IPS-18a (cell line): Measurements from ENCODE around the gene LRP4.

Source experiments
- H3K27ac ChIP-seq: one replicate; pipeline ENCODE4 v1.5.1; 2013; ENCODE audit warnings: low read length
- H3K27me3 ChIP-seq: one replicate; pipeline ENCODE4 v1.6.1; 2013; ENCODE audit warnings: mild to moderate bottlenecking, low read length; ENCODE audit not compliant: control insufficient read depth, insufficient read depth
- H3K36me3 ChIP-seq: one replicate; pipeline ENCODE4 v1.6.1; 2013; ENCODE audit warnings: low read depth, low read length; ENCODE audit not compliant: control insufficient read depth
- H3K4me1 ChIP-seq: one replicate; pipeline ENCODE4 v1.6.1; 2013; ENCODE audit warnings: low read depth, low read length; ENCODE audit not compliant: control insufficient read depth
- H3K4me3 ChIP-seq: one replicate; pipeline ENCODE4 v1.5.1; 2013; ENCODE audit warnings: low read length
- H3K9ac ChIP-seq: one replicate; pipeline ENCODE4 v1.6.1; 2013; ENCODE audit warnings: mild to moderate bottlenecking, low read length, moderate library complexity
- H3K9me3 ChIP-seq: one replicate; pipeline ENCODE4 v1.6.1; 2013; ENCODE audit warnings: low read depth, low read length; ENCODE audit not compliant: control insufficient read depth

Gene LRP4

DNA sequence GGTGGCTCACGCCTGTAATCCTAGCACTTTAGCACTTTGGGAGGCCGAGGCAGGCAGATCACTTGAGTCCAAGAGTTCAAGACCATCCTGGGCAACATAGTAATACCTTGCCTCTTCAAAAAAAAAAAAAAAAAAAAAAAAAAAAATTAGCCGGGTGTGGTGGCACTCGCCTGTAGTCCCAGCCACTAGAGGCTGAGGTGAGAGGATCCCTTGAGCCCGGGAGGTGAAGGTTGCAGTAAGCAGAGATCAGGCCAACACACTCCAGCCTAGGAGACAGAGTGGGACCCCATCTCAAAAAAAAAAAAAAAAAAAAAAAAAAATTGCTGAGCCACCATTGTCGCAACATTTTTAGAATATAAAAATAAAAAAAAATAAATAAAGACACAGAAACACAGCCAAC, 79.8 kb downstream of the LRP4 start:
- H3K27me3 ChIP-seq = no peaks in the 10 kb centered on the region
- H3K36me3 ChIP-seq = peaks cover 3% of the 10 kb centered on the region
- H3K27ac ChIP-seq = no peak overlapping the region
- H3K4me3 ChIP-seq = no peak overlapping the region
- H3K9ac ChIP-seq = no peak overlapping the region
- no peaks in the 10 kb centered on the region for H3K9me3 ChIP-seq
- H3K4me1 ChIP-seq = peaks cover 10% of the 10 kb centered on the region

DNA sequence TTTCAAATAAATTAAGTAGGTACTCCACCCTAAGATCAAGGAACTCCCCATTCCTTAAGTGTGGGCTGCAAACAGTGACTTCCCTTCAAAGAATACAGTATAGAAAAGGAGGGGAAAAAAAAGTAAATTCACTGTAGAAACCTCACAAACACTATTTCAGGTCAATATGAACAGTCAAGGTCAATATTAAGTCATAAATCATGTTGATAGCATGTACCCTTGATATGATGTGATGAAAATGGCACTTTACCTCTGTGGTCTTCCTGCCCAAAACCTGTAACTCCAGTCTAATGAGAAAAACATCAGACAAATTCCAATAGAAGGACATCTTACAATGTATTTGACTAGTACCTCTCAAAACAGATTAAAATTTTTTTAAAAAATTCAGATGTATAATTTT, 80.5 kb downstream of the LRP4 start:
- H3K27ac ChIP-seq = no peak overlapping the region
- no peaks in the 10 kb centered on the region for H3K27me3 ChIP-seq
- no peaks in the 10 kb centered on the region for H3K9me3 ChIP-seq
- no peak overlapping the region for H3K4me3 ChIP-seq
- peaks cover 10% of the 10 kb centered on the region for H3K4me1 ChIP-seq
- no peak overlapping the region for H3K9ac ChIP-seq
- H3K36me3 ChIP-seq = peaks cover 3% of the 10 kb centered on the region

DNA sequence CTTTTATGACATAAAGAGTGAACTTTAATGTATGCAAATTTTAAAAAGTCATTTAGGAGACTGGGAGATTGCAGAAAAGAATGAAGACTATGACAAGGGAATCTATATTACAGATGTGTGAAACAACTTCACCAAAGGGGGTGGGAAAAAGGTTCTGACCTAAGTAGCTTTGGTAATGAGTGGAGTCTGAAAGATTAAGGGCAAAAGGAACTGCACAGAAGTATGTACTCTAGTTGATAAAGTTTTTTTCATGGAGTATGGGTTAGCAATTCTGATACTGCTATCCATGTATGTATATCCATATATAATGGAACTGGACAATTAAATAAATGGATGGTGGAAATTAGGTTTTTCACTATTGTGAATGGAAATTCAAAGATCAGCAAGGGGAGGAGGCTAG, 81.5 kb downstream of the LRP4 start:
- Histone ChIP-seq H3K4me1 (peaks cover 10% of the 10 kb centered on the region), H3K27ac (no peak overlapping the region), H3K9ac (no peak overlapping the region), H3K4me3 (no peak overlapping the region), H3K36me3 (no peaks in the 10 kb centered on the region), H3K9me3 (no peaks in the 10 kb centered on the region), H3K27me3 (no peaks in the 10 kb centered on the region)

DNA sequence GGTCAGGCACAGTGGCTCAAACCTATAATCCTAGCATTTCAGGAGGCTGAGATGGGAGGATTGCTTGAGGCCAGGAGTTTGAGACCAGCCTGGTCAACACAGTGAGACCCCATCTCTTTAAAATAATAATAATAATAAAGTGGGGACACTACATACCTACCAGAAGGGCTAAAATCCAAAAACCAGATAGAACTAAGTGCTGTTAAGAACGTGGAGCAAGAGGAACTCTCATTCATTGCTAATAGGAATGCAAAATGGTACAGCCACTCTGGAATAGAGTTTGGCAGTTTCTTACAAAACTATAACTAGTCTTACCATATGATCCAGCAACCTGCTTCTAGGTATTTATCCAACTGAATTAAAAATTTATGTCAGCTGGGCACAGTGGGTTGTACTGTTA, 81.9 kb downstream of the LRP4 start:
- no peak overlapping the region for H3K27ac ChIP-seq
- H3K9me3 ChIP-seq = no peaks in the 10 kb centered on the region
- no peaks in the 10 kb centered on the region for H3K36me3 ChIP-seq
- H3K4me3 ChIP-seq = no peak overlapping the region
- H3K4me1 ChIP-seq = peaks cover 10% of the 10 kb centered on the region
- H3K9ac ChIP-seq = no peak overlapping the region
- H3K27me3 ChIP-seq = no peaks in the 10 kb centered on the region

DNA sequence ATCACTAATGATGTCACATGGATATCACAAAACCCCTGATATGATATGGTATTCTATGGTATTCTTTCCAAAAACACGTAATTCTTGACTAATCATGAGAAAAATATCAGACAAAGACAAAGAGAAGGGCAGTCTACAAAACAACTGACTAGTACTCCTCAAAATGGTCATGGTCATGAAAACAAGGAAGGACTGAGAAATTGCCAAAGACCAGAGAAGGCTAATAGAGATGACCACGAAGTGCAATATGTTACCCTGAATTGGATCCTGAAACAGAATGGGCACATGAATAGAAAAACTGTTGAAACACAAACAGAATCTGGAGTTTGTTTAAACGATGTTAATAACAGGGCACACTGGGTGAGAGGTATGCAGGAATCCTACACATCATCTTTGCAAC, 82.5 kb downstream of the LRP4 start:
- H3K27me3 ChIP-seq = no peaks in the 10 kb centered on the region
- H3K9me3 ChIP-seq = no peaks in the 10 kb centered on the region
- no peaks in the 10 kb centered on the region for H3K36me3 ChIP-seq
- peak overlapping the region; percentile 6 for H3K4me3 ChIP-seq
- H3K27ac ChIP-seq = no peak overlapping the region
- H3K9ac ChIP-seq = no peak overlapping the region
- peaks cover 10% of the 10 kb centered on the region for H3K4me1 ChIP-seq

DNA sequence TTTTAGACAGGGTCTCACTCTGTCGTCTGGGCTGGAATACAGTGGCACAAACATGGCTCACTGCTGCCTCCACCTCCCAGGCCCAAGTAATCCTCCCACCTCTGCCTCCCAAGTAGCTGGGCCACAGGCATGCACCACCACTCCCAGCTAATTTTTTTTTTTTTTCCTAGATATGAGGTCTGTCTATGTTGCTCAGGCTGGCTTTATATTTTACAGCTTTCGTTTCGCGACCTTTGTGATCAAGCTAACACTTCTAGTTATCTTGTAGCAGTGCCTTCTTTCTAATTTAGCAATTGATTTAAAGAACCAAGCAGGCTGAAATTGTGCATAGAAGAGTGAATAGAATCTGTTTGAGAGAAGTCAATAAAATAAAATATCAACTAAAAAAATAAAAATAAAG, 83.5 kb downstream of the LRP4 start:
- H3K27me3 ChIP-seq = no peaks in the 10 kb centered on the region
- H3K9ac ChIP-seq = no peak overlapping the region
- H3K4me1 ChIP-seq = peaks cover 10% of the 10 kb centered on the region
- no peaks in the 10 kb centered on the region for H3K36me3 ChIP-seq
- no peak overlapping the region for H3K27ac ChIP-seq
- no peaks in the 10 kb centered on the region for H3K9me3 ChIP-seq
- H3K4me3 ChIP-seq = no peak overlapping the region

DNA sequence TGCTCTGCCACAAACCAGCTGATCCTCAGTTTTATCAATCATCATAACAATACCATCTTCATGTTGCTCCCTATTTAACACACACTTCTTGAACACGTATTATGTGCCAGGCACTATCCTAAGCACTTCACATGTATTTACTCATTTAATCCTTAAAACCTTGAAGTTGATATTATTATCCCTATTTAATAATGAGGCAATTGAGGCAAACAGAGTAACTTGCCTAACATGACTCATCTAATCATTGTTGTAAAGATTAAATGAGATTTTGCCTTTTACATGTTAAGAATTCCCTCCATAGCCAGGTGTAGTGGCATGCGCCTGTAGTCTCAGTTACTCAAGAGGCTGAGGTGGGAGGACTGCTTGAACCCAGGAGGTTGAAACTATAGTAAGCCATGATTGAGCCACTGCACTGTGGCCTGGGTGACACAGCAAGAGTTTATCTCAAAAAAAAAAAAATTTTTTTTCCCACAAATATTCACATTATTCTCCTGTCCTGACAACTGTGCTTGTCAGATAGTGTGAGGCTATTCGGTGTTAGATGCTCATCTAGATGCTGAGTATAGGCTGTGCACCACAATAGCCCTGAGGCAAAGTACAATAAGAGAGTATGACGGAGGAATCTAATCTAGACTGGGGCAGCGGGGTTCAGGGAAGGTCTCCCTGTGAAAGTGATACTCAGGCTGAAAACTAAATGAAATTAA, 85.7 kb downstream of the LRP4 start:
- no peak overlapping the region for H3K4me3 ChIP-seq
- H3K9me3 ChIP-seq = no peaks in the 10 kb centered on the region
- H3K9ac ChIP-seq = no peak overlapping the region
- peaks cover 10% of the 10 kb centered on the region for H3K4me1 ChIP-seq
- no peaks in the 10 kb centered on the region for H3K27me3 ChIP-seq
- no peaks in the 10 kb centered on the region for H3K36me3 ChIP-seq
- H3K27ac ChIP-seq = no peak overlapping the region

DNA sequence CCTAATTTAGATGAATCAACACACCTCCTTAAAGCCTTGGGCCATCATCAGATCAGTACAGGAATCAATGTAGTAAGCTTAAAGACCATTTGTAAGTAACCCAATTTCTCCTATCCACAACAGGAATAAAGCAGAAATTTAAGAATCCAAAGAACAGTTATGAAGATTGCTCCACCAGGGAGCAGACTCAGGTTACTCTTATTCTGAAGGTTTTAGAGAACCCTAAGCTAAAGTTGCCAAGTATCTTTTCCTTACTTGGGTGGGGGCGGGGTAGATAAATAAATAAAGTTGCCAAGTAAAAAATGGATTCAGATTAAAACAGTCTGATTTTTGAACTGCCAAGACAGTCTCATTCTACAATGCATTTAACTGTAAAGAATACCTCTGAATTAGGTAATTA, 90.4 kb downstream of the LRP4 start:
- Histone ChIP-seq H3K9me3 (no peaks in the 10 kb centered on the region), H3K27ac (no peak overlapping the region), H3K27me3 (no peaks in the 10 kb centered on the region), H3K4me3 (no peak overlapping the region), H3K4me1 (no peaks in the 10 kb centered on the region), H3K36me3 (no peaks in the 10 kb centered on the region), H3K9ac (no peak overlapping the region)

DNA sequence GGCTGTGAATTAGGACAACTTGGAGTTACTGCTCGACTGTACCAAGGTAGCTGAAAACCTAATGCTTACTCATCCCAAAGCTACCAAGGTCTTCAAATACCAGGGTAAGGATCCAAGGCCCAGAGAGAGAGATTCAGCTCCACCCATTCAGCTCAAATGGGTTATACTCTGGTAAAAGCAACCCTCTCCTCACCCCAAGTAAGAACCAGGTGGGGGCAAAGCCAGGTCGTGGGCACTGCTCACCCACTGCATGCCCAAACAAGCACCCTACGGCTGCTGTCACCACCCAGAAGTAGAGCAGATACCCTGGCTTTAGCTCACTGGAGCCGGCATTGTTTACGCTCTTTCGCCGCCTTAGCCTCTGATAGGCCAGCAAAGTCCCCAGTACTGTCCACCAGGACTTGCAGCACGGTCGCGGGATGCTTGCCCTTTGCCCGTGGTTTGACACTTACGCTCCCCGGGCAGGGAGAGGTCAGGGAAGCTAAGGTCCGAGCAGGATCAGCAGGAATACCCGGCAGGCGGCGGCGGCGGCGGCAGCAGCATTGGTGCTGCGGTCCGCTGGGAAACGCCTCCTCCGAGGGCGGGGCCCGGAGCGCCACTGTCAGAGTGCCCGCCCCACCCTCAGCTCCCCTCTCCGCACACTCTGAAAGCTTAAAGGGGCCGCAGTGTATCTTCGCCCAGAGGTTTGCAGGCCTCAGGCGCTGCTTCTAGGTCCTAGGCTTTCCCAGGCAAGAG, 91.9 kb downstream of the LRP4 start:
- H3K27me3 ChIP-seq = no peaks in the 10 kb centered on the region
- peak overlapping the region; percentile 65 for H3K4me3 ChIP-seq
- no peaks in the 10 kb centered on the region for H3K4me1 ChIP-seq
- H3K27ac ChIP-seq = no peak overlapping the region
- H3K9me3 ChIP-seq = no peaks in the 10 kb centered on the region
- no peak overlapping the region for H3K9ac ChIP-seq
- no peaks in the 10 kb centered on the region for H3K36me3 ChIP-seq

DNA sequence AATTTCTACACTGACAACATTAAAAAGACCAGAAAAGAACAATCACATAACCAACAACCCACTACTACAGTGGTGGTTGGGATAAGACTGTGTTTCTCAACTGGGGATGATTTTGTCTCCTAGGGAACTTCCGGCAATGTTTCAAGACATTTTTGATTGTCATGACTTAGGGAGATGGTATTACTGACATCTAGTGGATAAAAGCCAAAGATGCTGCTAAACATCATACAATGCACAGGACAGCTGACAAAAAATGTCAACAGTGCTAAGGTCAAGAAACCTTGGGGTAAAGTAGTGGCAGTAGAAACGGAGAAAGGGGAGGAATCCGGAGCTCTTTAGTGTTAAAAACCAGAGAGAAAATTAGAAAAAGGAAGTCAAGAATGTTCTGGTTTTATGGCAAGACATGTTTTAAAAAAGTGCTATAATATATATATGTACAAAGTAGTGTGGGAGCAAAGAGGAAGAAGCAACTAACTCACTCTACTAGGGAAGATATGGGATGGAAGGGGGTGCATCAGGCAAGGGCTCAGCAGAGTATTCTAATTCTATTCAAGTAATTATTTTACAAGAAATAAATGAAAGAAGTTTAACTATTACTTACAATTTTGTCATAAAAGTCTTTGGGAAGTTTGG, 109.4 kb downstream of the LRP4 start:
- Histone ChIP-seq H3K4me1 (no peaks in the 10 kb centered on the region), H3K27me3 (no peaks in the 10 kb centered on the region), H3K9ac (no peak overlapping the region), H3K9me3 (no peaks in the 10 kb centered on the region), H3K4me3 (no peak overlapping the region), H3K36me3 (peaks cover 38% of the 10 kb centered on the region), H3K27ac (no peak overlapping the region)
